GM19452 (cell line): ENCODE results near the gene SMG6.
A peak's percentile ranks its signal among the peaks of the same experiment; 100 is the strongest.
"Not testable (repeated sequence)": the region's sequence is repeated elsewhere in the genome, so short reads cannot be mapped to it uniquely, and the experiment has no call there.

ENCODE experiments used
- ATAC-seq: cut with Tn5 transposase; IDR thresholded peaks from one replicate; pipeline ENCODE4 v1.9.1; 2021; ENCODE audit not compliant: unreplicated experiment

Gene SMG6

DNA sequence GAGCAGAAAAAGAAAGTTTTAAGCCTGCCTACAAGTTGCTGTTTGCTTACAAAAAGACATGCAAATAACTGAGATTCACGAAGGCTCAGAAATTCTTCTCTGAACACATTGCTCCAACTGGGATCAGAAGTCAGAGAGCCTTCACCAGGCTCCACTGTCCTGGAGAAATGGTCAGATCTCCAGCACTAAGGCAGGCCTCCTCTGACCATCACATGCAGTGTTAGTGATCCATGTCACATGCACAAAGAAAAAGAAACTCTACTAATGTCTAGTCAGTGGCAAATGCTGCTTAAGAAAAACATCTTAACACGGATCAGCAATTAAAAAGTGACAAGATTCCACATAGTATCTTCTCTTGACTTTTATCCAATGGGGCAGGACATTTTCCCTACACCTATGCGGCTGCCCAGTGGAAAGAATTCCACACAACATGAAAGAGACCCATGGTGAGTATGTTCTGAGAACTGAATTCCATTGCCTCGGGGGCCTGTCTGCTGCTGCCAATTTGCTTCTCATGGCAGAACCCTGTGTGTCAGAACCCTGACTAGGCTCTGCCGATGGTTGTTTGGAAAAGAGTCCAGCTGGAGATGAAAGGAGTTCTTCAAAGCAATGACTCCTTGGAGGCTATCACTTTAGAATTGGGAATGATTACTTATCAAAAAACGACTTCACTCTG is 152.1 kb downstream of the SMG6 start:
- no peak for ATAC-seq

DNA sequence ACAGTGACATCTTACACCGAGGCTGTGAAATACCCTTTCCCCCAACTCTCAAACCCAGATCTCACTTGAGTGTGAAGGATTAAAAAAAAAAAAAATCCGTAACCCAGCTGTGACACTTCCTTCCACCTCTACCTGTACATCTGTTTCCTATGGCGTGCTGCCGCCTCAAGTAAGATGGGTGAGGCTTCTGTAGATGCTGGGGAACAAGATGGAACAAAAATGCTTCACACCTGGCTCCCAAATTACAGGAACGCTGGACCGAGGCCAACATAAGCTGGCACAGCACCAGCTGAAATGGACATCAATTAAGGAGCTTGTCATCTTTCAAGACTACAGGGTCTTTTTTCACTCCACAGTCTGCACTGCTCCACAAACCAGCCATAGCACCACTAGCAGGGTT is 152.8 kb downstream of the SMG6 start:
- ATAC-seq: no peak

DNA sequence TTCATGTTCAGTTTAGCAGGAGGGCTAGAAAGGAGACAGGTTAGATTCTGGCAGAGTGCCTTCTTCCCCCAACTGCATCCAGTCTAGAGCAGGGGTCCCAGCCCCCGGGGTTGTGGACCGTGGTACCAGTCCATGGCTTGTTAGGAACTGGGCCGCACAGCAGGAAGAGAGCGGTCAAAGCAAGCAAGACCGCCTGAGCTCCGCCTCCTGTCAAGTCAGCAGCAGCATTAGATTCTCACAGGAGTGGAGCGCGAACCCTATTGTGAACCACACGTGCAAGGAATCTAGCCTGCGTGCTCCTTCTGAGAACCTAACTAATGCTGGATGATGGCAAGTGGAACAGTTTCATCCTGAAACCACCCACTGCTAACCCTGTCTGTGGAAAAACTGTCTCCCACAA is 153.7 kb downstream of the SMG6 start:
- no peak for ATAC-seq

DNA sequence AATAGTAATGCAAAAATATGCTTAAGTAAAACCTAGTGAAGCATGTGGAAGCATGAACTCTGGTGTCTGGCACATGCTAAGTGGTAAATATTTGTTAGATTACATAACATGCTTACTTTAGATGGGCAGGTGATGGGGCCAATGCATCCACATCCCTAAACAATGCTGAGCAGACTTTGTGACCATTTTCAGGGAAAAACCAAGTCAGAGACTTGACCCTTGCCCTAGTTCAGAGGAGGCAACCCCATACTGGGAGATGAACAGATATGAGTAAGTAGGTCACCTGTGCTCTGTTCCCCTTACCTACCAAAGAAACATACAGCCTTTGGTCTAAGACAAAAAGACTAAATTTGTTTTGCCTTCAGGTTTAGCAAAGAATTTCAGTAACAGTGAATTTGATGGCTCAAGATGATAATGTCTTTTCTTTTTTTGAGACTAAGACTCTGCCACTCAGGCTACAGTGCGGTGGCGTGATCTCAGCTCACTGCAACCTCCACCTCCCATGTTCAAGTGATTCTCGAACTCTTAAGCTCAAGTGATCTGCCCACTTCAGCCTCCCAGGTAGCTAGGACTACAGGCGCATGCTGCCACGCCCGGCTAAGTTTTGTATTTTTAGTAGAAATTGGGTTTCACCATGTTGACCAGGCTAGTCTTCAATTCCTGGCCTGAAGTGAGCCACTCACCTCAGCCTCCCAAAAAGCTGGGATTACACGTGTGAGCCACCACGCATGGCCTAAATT is 157.3 kb downstream of the SMG6 start:
- no peak for ATAC-seq

GRCh38 chr17:2144701-2145100 is 158.9 kb downstream of the SMG6 start:
- no peak for ATAC-seq

GRCh38 chr17:2143332-2143731 is 160.3 kb downstream of the SMG6 start:
- ATAC-seq: no peak

GRCh38 chr17:2142682-2143081 is 160.9 kb downstream of the SMG6 start:
- not testable (repeated sequence) for ATAC-seq

DNA sequence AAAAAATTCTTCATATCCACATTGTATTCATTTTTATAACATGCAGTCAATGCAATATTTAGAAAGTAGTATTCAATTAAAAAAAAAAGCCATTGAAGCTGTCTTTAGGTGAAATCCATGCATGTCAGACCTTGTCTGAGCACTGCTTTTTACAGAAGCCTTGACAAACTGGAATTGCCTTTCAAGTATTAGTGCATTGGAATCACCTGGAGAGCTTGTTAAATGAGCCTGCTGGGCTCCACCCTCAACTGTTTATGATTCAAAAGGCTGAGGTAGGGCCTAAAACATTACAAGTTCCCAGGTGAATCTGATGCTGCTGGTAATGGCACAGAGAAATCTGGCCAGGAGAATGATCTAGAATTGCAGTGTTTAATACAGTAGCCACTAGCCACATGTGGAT is 162.9 kb downstream of the SMG6 start:
- ATAC-seq: no peak

DNA sequence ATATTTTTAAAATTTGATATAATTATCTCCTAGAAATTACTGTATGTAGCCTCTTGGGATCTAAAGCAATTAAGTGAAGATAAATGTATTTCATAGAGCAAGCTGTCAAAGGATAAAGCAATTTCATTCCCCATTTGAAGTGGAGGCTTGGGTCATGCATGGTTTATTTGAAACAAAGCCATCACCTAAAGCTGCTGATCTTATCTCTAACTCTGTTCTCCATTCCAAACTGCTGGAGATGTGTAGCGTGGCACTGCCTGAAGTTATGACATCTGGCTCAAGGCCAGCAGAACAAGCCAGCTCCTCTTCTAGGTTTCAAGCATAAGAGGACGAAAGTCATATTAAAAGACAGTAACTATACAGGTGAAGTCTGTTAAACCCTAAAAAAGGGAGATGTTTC is 164.8 kb downstream of the SMG6 start:
- ATAC-seq: no peak

DNA sequence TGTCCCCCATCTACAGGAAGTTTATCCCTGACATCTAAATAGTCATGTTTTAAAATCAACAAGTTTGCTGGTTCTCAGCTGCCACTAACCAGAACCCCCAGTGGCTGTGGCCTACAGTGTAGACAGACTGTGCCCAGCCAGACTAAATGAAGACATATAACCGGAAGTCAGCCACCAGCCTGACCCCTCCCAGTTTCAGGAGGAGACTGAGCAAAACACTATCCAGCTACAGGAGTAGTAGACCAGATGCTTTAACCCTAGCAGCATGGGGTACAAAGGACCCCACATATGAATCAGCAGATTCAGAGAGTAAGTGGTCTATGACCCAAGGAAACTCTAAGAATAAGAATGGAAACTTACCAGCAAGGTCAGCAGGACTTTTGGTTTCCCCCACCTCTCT is 165.3 kb downstream of the SMG6 start:
- ATAC-seq: peak; percentile 83

- ATAC-seq: no peak
These were observed 166.1 kb downstream of the SMG6 start for GRCh38 chr17:2137342-2138098.

DNA sequence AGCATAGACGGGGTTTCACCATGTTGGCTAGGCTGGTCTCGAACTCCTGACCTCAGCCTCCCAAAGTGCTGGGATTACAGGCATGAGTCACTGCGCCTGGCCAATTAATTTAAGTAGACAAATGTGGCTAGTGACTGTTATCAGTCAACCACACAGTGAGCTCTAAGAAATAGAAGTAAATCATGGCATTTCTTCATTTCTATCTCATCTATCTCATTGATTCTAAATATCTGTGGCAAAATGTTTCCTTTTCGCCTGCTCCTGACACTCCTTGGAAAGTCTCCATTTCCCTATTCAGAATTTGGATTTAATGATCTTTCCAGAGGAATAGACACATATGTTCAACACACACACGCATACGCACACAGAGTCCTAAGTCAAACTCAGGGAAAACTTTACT is 167.3 kb downstream of the SMG6 start:
- ATAC-seq: no peak

DNA sequence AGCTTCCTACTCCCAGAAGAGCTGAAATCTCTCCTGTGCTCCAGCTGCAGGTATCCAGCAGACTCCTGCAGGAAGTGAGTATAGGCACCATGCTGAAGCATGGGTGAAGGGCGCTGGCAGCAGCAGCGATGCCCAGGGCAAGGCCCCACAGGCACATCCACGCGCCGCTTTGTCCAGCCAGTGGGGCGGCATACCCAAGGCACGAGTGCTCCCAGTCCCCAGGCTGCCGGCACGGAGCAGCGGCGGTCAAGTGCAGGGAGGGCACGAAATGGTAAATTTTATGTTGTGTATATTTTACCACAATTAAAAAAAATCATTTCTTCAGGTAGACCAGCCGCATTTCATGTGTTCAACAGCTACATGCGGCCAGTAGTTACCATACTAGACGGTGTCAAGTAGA is 175.6 kb downstream of the SMG6 start:
- no peak for ATAC-seq

DNA sequence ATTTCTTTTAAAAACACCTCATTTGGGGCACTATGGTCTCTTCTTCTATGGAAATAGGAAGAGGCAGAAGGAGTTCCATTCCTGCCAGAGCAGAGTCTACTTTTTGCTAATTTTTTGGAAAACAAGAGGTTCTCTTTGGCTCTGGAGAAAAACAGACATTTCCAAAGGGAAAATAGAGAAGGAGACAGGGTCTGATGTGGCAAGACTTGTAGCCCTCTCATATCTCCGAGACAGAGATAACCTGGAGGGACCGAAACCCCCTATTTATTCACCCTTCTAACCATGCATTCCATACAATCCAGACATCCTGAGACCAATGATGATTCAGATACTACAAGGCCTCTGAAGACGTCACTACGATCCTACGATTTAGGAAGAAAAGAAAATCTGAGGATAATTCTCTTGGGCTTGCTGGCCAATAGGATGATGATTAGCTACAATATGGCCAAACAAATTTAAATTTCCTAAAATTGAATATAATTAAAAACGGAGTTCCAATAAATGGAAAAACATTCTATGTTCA is 178.5 kb downstream of the SMG6 start:
- ATAC-seq: no peak

GRCh38 chr17:2124391-2124790 is 179.2 kb downstream of the SMG6 start:
- ATAC-seq: no peak

- no peak for ATAC-seq
These were observed 180.0 kb downstream of the SMG6 start for GRCh38 chr17:2123375-2124251.

DNA sequence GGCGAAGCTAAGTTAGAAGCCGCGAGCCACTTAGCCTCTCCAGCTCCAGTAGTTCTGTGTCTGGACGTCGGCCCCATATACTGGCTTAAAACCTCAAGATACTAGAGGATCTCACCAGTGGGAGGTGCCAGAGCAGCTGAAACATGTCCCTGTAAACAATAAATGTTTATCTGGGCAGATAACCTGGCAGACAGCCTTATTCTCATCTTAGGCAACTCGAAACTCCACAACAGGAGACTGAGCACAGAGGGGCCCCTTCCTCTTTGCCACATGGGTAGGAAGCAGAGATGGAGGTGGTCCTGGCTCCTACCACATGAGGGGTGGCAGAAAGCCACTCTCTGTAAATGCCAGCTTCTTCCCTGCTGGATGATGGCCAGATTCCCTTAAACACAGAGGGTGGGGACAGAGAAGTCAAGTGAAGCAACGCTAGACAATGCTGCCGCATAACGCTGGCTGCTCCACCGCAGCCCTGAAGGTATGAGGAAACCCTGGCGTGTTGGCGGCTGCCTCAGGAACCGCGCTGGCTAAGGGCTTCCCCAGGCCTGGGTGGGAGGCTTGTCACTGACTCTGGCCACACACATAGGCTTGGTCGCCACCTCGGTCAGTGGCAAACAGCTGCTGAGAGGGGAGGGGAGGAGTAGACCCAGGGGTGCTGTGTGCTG is 180.8 kb downstream of the SMG6 start:
- ATAC-seq: no peak

DNA sequence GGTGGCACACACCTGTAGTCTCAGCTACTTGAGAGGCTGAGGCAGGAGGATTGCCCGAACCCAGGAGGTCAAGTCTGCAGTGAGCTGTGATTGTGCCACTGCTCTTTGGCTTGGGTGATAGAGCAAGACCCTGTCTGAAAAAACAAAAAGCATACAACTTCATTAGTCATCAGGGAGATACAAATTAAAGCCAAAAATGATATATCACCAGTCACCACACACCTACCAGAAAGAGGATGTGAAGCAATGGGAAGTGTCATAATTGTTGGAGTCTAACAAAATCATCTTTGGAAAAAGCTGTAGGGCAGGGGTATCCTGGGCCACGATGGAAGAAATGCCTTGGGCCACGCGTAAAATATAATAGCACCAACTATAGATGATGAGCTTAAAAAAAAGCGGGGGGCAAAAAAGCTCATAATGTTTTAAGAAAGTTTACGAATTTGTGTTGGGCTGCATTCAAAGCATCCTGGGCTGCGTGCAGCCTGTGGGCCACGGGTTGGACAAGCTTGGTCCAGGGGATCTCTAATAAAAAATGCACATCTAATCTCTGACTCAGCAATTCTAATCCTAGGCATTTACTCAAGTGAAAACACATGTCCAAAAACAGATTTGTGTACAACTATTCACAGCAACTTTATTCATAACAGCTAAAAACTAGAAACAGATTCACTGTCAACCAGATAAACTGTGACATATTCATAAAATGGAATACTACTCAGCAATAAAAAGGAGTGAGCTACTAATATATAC is 182.8 kb downstream of the SMG6 start:
- ATAC-seq: no peak

- no peak for ATAC-seq
These were observed 190.3 kb downstream of the SMG6 start for GRCh38 chr17:2113279-2113622.

- ATAC-seq: no peak
These were observed 191.9 kb downstream of the SMG6 start for GRCh38 chr17:2111691-2112090.
